Kidney (tissue), 14 donors: ENCODE results near the gene GSPT1. TPM values are rescaled to one million over a fixed set of nuclear protein-coding genes. Genes with fewer than 3 reads are reported as not detected.

Experiments used
- DNase-seq, 5 donors: peaks; one replicate each; pipeline ENCODE4 v3.0.0-alpha.2; 2013 to 2020
- FAIRE-seq: peaks from 2 replicates; lab custom pipeline; 2012; peaks lifted over from hg19 to GRCh38; lab: Jason Lieb, UNC
- H3K27ac ChIP-seq, 2 donors: one replicate each; pipeline ENCODE4 v1.7.0; 2013; ENCODE audit warnings: low read depth in 2 of 2, low read length in 2 of 2, inconsistent platforms in 1 of 2
- H3K27me3 ChIP-seq: one replicate; pipeline ENCODE4 v1.7.1; 2013; ENCODE audit warnings: low read length, inconsistent platforms; ENCODE audit not compliant: control insufficient read depth, insufficient read depth
- H3K36me3 ChIP-seq, 3 donors: one replicate each; pipeline versions ENCODE4 v1.7.0 to v1.7.1; 2013; ENCODE audit warnings: low read length in 3 of 3, control low read depth in 1 of 3, inconsistent platforms in 1 of 3; ENCODE audit not compliant: insufficient read depth in 3 of 3, control insufficient read depth in 2 of 3
- H3K4me1 ChIP-seq, 3 donors: one replicate each; pipeline versions ENCODE4 v1.7.0 to v1.7.1; 2013; ENCODE audit warnings: low read length in 3 of 3, inconsistent platforms in 1 of 3, low read depth in 1 of 3; ENCODE audit not compliant: control insufficient read depth in 2 of 3, insufficient read depth in 2 of 3
- H3K4me3 ChIP-seq, 3 donors: one replicate each; pipeline versions ENCODE4 v1.7.0 to v1.8.1; 2013; ENCODE audit warnings: low read length in 3 of 3, control low read depth in 1 of 3, inconsistent platforms in 1 of 3
- H3K9ac ChIP-seq, 3 donors: one replicate each; pipeline versions ENCODE4 v1.7.0 to v1.7.1; 2013; ENCODE audit warnings: low read length in 3 of 3, control low read depth in 1 of 3, inconsistent platforms in 1 of 3
- H3K9me3 ChIP-seq, 3 donors: one replicate each; pipeline versions ENCODE4 v1.7.0 to v1.7.1; 2013; ENCODE audit warnings: low read length in 3 of 3, control low read depth in 1 of 3, inconsistent platforms in 1 of 3; ENCODE audit not compliant: control insufficient read depth in 2 of 3, insufficient read depth in 1 of 3
- intact Hi-C: fragments of 100-400 bp; cut with DNase I; formaldehyde crosslinking; loops from one replicate; pipeline ENCODE4 v1.11.1; 2022
- polyA plus RNA-seq: library from polyadenylated mRNA; stranded (reverse); fragments of 350-450 nt; fragmentation: Illumina TruSeq; extraction: RNeasy Lipid Tissue Mini Kit (QIAGEN cat#74804); gene quantifications from one replicate; pipeline ENCODE4 v1.2.3, GENCODE V29; 2014; ENCODE audit warnings: low read depth, low replicate concordance; ENCODE audit not compliant: insufficient read depth
- total RNA-seq: library from RNA; stranded (reverse); fragmentation: NEBNext Ultra II Directional; extraction: Animal tissue kit (Norgen Biotek cat#: 25700); gene quantifications from one replicate; pipeline ENCODE4 v1.2.1, GENCODE V29; 2021
- TF ChIP-seq, protein P1 (sequence below): IDR thresholded peaks from 3 replicates; pipeline ENCODE4 v1.5.1; 2012; ENCODE audit warnings: mild to moderate bottlenecking, moderate library complexity, borderline replicate concordance; ENCODE audit not compliant: insufficient read depth; ENCODE audit errors: extremely low read depth
- donor health status: control.
- donor health status: control.
- donor health status: control.
- donor health status: control.
- donor health status: control.
- donor health status: DM: yes; HTN: yes; CAD: no.
- donor health status: Normal renal cell carcinoma (clear cell type).

Gene GSPT1
- total and polyA plus RNA-seq, 2 donors from 2014 or later, result 48.3 to 99.0 TPM

DNA sequence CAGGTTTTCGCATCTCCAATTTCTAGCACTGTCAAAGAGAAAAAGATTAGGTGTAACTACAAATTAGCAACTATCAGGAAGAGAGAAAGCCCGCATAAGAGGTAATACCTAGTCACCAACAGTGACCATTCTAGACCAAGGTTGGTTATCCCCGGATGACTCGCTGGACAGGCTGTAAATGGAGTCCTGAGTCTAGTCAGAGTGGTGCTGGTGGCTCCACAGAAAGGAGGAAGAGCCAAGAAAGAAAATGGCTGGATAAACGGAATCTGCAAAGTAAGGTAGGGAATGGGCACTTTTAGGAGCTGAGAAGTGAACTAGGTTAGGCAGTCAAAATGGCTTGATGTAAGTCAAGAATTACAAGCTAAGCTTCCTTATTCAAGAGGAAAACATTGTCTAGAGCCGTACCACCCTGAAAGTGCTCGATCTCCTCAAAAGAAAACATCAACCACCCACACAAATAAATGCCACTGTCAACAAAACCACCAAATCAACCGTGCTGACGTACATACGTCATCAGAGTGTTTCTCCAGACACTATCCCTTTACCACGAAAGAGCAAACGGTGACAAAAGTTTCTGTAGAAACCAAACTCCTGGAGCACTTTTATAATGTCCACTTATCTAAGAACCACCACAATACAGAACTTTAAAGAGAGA, 2.2 kb downstream of the GSPT1 start:
- Histone ChIP-seq H3K4me3 (peak overlapping the region; percentile 76 to 86 (median 80)), H3K36me3 (no peaks in the 10 kb centered on the region), H3K4me1 (peaks cover 5 to 18% (median 15%) of the 10 kb centered on the region in 3 donors), H3K27ac (peak overlapping the region; percentile 35 to 77), H3K9me3 (no peaks in the 10 kb centered on the region), H3K27me3 (no peaks in the 10 kb centered on the region), H3K9ac (peak overlapping the region; percentile 21 to 77 (median 63))
- intact Hi-C loops, result no loop called here
- DNase-seq, result peak in 1 of 5 donors; percentile 14
- FAIRE-seq, result no peak
- TF ChIP-seq, protein P1, sequence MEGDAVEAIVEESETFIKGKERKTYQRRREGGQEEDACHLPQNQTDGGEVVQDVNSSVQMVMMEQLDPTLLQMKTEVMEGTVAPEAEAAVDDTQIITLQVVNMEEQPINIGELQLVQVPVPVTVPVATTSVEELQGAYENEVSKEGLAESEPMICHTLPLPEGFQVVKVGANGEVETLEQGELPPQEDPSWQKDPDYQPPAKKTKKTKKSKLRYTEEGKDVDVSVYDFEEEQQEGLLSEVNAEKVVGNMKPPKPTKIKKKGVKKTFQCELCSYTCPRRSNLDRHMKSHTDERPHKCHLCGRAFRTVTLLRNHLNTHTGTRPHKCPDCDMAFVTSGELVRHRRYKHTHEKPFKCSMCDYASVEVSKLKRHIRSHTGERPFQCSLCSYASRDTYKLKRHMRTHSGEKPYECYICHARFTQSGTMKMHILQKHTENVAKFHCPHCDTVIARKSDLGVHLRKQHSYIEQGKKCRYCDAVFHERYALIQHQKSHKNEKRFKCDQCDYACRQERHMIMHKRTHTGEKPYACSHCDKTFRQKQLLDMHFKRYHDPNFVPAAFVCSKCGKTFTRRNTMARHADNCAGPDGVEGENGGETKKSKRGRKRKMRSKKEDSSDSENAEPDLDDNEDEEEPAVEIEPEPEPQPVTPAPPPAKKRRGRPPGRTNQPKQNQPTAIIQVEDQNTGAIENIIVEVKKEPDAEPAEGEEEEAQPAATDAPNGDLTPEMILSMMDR, result no peak

DNA sequence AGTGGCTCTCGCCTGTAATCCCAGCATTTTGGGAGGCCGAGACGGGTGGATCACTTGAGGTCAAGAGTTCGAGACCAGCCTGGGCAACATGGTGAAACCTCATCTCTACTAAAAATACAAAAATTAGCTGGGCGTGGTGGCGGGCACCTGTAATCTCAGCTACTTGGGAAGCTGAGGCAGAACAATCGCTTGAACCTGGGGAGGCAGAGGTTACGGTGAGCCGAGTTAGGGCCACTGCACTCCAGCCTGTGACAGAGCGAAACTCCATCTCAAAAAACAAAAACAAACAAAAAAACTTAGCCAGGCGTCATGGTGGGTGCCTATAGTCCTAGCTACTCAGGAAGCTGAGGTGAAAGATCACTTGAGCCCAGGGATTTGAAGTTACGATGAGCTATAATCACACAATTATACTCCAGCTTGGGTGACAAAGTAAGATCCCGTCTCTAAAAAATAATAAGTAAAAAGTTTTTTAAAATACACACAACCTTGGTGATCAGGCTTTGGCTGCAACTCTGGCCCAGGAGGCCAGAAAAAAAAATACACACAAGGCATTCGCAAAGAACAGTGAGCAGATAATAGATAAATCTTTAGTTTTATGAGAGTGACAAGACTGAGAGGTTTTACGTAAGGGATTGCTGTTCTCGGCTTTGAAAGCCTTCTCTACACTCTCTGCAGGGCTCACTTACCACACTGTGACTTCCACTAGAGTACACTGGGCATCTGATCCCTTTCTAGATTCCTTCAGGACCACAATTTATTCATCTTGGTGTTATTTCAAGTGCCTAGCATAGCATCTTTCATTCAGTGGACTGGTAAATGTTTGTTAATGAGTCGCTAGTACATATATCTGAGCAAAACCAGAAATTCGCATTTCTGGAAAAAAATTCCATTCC, 5.9 kb downstream of the GSPT1 start:
- FAIRE-seq, result no peak
- intact Hi-C loops, result no loop called here
- peak in 3 of 5 donors; percentile 15 to 61 (median 60) for DNase-seq
- Histone ChIP-seq H3K4me1 (peaks cover 5 to 16% (median 15%) of the 10 kb centered on the region in 3 donors), H3K27ac (no peak overlapping the region), H3K9me3 (no peaks in the 10 kb centered on the region), H3K27me3 (no peaks in the 10 kb centered on the region), H3K9ac (no peak overlapping the region), H3K4me3 (no peak overlapping the region), H3K36me3 (no peaks in the 10 kb centered on the region)
- TF ChIP-seq, protein P1, result no peak

DNA sequence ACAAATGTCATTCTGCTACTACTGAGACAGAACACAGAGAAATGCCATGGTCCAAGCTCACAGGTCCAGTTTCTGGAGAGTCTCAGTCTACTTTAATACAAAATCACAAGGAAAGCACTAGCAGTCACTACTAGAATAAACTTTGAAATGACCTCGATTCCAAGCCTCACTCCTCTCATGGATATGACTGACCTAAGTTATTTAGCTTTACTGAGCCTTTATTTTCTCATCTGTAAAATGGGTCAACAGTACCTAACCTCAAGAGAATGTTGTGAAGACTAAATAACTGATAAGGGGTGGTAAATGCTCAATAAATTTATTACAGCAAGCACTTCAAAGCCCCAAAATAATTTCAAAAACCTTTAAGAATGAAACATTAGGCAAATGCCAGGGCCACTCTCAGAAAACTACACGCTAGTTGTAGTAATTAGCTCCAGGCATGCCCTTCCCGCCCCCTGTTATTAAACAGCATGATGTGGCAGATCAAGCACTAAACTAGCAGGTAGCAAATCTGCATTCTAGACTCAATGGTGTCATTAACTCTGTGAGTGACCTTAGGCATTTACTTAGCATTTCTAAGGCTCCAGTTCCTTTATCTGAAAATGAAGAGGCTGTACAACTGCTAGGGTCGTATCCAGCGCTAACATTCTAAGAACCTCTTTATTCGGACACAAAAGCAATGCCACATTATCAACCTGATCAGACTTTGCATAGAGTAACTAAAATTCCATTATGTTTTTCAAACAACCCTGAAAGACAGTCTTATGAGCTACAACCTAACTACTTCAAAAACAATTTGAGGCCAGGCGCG, 8.4 kb downstream of the GSPT1 start:
- Histone ChIP-seq H3K9me3 (no peaks in the 10 kb centered on the region), H3K36me3 (no peaks in the 10 kb centered on the region), H3K9ac (no peak overlapping the region), H3K4me1 (peaks cover 0 to 11% (median 6%) of the 10 kb centered on the region in 3 donors), H3K27me3 (no peaks in the 10 kb centered on the region), H3K4me3 (no peak overlapping the region), H3K27ac (no peak overlapping the region)
- FAIRE-seq, result no peak
- intact Hi-C loops, result no loop called here
- no peak for DNase-seq
- TF ChIP-seq, protein P1, result no peak
